GM18502 (cell line): Measurements from ENCODE around the gene CCDC188.

ENCODE experiments used
- ATAC-seq: cut with Tn5 transposase; IDR thresholded peaks from one replicate; pipeline ENCODE4 v1.9.1; 2021; ENCODE audit warnings: mild to moderate bottlenecking; ENCODE audit not compliant: unreplicated experiment, poor library complexity

The CCDC188 gene

GRCh38 chr22:20150381-20151275 lies at the start of gene CCDC188:
Gene CCDC188 (minus strand): TSS chr22:20151055. CDS start chr22:20150986, 69 bp downstream.
- ATAC-seq: no peak

DNA sequence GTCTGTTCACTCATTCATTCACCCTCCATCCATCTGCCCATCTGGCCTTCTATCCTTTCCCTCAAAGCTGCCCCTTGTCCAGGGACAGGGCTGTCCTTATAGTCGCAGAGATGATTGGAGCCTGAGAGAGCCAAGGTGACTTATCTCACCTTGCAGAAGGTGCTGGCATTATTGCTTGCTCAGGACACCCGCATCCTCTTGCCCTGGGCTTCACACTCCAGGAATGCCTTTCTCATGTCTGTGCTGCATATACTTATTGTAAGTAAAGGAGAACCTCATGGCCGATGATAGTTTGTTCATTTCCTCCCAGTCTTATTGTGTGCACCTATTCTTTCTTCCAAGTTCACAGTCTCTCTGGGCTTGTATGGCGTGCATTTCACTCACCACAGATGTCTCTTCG lies 49.1 kb upstream of the CCDC188 start:
- ATAC-seq: no peak

GRCh38 chr22:20199413-20199842 lies 48.6 kb upstream of the CCDC188 start:
- ATAC-seq: no peak

GRCh38 chr22:20198557-20199319 lies 47.9 kb upstream of the CCDC188 start:
- ATAC-seq: no peak

- no peak for ATAC-seq
Observed at GRCh38 chr22:20197407-20198030, 46.7 kb upstream of the CCDC188 start.

GRCh38 chr22:20196094-20196842 lies 45.4 kb upstream of the CCDC188 start:
- ATAC-seq: no peak

DNA sequence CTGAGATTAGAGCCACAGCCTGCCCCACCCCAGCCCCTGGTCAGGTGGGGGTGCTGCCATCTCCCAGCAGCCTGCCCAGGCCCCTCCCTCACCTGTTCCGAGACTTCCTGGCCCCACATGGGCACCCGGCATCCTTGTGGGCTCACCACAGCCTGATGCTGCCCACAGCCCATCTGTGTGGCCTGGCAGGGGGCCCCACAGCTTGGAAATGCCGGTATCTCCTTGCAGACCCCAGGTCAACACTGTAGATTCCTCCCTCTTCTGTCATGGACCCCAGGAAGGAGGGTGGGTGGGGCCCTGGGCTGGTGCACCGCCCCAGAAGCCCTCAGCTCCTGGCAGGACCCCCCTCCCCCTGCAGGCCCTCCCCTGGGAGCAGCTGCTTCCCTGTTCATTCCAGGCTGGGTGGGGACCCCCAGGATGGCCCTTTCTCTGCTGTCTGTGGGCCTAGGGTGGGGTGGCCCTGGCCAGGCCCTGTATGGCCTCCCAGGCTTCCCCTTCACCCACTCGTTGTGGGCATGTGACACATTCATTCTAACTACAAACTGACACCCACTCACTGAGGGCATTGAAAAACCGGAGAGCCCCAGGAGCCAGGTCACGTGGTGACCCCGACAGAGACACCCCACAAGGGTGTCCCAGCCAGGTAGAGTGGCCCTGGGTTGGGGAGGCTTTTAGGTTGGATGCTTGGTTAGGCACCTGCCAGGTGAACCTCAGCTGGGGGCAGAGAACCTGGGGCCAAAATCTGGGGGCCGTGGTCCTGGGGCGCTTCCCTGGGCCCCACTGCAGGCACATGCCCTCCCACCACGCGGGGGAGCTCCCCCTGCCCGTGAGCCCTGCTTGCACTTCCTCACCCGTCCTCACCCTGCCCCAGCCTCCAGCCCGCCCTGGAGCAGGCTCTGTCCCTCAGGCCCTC lies 44.1 kb upstream of the CCDC188 start:
- ATAC-seq: no peak

DNA sequence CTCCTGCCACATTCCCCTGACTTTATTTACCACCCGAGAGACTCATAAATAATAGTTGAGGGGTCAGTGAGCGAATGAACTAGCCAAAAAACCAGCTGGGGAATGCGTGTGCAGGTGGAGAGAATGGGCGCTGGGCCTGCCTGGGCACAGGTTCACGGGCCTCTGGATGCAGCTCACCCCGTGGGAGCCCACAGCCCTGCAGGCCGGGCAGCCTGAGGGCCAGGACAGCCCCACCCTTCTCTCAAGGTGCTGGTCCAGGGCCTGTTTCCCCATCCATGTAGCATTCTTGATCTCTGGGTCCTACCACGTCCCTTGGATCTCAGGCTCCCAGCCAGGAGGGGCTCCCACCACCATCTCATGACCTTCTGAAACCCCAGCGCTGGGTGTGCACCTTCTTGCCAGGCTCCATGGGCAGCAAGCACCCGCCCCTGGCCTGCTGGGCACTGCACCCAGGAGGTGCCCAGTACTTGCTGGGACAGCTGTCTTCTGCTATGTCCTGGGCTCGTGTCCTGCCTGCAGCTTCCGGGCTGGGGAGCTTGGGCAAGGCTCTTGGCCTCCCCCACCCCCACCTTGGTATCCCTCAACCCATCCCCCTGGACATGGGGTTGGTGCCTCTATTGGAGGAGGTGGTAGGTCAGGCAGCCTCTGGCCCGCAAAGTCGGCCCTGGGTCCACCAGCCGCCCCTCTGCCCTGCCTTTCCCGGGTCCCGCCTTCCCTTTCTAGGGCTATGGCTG lies 43.1 kb upstream of the CCDC188 start:
- ATAC-seq: no peak

DNA sequence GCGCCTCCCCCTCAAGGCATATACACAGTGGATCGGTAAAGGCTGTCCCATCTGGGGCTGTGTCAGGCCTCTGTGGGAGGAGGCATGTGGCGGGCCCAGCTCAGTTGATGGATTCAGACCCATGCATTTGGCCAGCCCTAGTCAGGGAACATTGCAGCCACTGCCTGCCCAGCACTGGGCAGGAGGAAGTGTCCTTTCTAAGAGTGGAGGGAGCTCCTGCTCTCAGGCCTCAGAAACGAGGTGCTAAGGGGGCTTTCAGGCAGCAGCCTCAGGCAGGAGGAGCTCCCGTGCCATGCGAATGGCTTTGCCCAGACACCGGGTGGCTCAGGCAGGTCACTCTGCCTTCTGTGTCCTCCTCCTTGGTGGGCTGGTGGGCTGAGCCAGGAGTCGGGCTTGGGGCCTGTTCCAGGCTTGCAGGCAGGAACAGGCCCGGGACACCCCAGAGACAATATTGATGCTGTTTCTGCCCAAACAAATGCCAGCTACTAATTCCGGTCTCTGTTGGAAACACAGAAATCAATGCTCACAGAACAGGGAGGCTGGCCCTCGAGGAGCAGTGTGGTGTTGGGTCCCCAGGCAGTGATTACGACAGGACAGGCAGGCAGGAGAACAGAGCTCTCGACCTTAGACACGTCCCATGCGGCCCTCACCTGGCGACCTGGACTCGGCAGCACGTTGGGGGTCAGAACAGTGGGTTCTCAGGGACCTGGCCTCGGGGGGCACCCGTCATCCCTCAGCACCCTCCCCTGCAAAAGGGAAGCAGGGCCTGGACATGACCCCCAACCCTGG lies 42.3 kb upstream of the CCDC188 start:
- no peak for ATAC-seq

DNA sequence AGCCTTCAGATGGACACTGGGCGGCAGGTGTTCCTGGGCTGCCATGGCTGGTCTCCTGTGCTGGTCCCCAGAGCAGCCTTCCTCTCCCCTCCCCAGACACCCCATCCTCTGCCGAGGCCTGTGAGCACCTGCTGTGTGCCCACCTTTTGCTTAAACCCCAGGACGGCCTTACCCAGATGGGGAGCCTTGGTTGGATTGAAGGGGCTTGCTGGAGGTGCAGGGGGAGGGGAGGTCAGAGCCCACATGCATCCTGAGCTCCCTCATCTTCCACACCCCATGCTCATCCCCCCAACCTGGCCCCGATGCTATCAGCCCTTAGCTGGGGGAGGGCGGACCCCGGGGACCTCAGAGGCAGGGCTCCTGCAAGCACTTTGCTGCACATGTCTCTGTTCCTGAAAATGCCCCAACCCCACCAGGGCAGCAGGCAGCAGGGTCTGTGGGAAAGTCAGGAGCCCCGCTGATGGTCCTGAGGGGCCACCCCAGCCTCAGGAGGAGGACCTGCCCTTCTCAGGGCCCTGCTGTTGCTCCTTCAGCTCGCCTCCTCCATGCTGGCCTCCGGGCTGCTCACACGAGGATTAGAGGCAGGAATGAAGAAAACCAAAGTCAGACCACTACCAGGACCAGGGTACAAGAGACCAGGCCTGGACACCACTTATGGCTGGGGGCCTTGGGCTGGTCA lies 41.6 kb upstream of the CCDC188 start:
- ATAC-seq: no peak

- no peak for ATAC-seq
Observed at GRCh38 chr22:20191803-20192202, 40.9 kb upstream of the CCDC188 start.

DNA sequence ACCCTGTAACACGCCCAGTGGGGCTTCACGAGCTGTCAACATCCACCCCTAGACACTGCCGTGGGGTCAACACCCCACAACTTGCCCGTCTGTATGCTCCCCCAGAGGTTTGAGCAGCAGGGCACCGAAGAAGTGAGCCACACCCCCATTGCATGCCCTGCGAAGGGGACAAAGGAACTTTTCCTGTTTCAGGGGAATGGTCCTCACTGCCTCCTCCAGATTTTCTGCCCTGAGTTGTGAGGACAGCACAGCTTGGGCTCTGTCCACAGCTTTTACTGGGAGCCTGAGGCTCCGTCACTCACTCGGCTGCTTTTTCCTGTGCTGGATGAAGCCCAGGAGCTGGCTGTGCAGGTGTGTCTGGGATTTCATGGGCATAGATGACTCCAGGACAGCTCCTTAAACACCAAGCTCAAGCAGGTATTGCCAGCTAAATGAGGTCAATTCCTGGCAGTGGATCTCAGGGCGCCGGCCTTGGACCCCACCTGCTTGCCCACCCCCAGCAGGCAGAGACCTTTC lies 40.2 kb upstream of the CCDC188 start:
- ATAC-seq: no peak

DNA sequence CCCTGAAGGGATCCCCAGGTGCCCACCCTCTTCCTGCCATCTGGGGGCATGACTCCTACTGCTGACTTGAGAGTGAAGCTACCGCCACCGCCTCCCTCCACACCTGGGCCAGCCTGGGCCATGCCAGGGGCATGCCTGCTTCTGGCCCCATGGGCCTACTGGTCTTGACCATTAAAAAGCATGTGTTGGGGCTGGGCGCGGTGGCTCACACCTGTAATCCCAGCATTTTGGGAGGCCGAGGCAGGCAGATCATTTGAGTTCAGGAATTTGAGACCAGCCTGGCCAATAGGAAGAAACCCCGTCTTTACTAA lies 37.7 kb upstream of the CCDC188 start:
- no peak for ATAC-seq

DNA sequence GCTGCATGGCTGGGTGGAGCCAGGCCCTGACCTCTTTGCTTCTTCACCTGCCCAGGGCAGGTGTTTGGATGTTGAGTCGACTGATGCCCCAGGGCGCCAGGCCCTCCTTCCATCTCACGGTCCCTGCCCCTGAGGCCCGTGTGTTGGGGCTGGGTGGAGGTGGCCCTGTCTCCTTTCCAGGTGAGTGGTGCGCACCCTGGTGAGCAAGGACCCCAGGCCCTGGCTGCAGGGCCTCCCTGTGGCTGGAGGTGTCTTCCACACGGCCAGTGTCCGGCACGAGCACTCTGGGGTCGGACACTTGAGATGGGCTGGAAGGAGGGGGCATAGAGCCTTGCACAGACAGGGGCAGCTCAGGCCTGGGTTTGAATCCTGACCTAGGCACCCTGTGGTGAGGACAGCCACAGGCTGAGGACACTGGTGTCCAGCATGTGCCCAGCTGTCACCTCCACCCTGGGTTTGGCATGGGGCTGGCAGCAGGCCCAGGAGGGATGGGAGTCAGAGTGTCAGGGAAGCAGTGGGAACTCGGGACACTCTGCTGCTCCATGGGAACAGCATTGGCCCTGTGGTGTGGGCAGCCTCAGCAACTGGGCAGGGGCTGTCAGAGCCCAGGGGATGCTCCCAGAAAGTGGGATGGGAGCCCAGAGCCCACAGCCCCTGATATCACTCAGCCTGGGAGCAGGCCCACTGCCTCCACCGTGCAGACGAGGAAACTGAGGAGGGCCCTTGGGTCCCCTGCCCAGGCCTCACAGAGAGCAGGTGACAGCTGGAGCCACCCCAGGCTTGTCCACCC lies 37.1 kb upstream of the CCDC188 start:
- ATAC-seq: no peak

GRCh38 chr22:20186871-20187546 lies 36.2 kb upstream of the CCDC188 start:
- no peak for ATAC-seq
